ENCODE measurements around the gene C16orf96. TPM values are rescaled to one million over a fixed set of nuclear protein-coding genes. Genes with fewer than 3 reads are reported as not detected.
A peak's percentile ranks its signal among the peaks of the same experiment; 100 is the strongest.

The C16orf96 gene
- total RNA-seq, 1 donor from 2014 or later: 0.45 TPM

- DNase-seq (ENCODE audit: low spot score in 2 of 2, unreplicated experiment in 2 of 2): no peak
These were observed 46.0 kb upstream of the C16orf96 start for GRCh38 chr16:4510131-4510530.

DNA sequence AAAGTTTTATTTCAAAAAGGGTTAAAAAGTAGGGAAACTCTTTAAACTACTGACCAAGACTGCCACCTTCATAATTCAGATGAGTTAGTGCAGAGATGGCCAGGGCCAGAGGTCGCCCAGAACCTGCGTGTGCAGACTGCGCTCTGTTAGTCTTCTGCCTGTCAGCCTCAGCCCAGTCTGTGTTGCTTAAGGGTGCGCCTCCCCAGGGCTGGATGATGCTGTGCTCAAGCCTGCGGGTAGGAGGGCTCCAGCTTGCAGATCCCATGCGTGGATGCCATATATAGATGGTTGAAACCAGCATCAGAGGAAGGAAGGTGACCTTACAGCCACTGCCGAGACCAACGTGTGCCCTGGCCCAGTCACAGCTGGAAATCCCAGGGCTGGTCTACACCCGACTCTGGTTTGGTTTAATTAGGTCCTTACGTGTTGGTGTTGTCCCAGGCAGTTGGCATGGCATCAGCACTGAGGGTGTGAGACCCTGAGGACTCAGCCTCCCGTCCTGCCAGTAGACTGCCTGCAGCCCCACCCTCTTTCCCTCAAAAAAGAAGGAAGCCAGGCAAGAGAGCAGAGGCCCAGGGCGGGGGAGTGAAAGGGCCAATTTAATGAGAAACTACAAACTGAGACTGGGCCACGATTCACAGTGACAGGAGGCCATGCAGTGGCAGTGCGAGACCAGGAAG is 45.3 kb upstream of the C16orf96 start:
- no peak overlapping the region for H3K4me3 Mint-ChIP-seq
- H3K27ac Mint-ChIP-seq: no peak overlapping the region

More at GRCh38 chr16:4510131-4510530, 46.0 kb upstream of the C16orf96 start:
- H3K36me3 Mint-ChIP-seq: peaks cover 2% of the 10 kb centered on the region
- H3K27ac Mint-ChIP-seq: peak overlapping the region; percentile 28
- H3K27me3 Mint-ChIP-seq (ENCODE audit: low read depth): no peaks in the 10 kb centered on the region
- no peak for TF ChIP-seq CTCF (IDR thresholded peaks at IDR 0.05; ENCODE audit: unreplicated experiment)
- no peaks in the 10 kb centered on the region for H3K4me1 Mint-ChIP-seq
- H3K9me3 Mint-ChIP-seq: no peaks in the 10 kb centered on the region
- no peak overlapping the region for H3K4me3 Mint-ChIP-seq

GRCh38 chr16:4511441-4512082 is 44.6 kb upstream of the C16orf96 start:
- Mint-ChIP-seq H3K4me3 (no peak overlapping the region), H3K36me3 (peaks cover 2% of the 10 kb centered on the region), H3K4me1 (no peaks in the 10 kb centered on the region), H3K27me3 (ENCODE audit: low read depth) (no peaks in the 10 kb centered on the region), H3K9me3 (no peaks in the 10 kb centered on the region), H3K27ac (no peak overlapping the region)
- peak; percentile 51 for TF ChIP-seq CTCF (IDR thresholded peaks at IDR 0.05; ENCODE audit: unreplicated experiment)
- peak in 1 of 2 experiments; percentile 63 for DNase-seq (ENCODE audit: low spot score in 2 of 2, unreplicated experiment in 2 of 2)

More for the DNA sequence above, 45.3 kb upstream of the C16orf96 start:
- Mint-ChIP-seq H3K9me3 (no peaks in the 10 kb centered on the region), H3K36me3 (peaks cover 2% of the 10 kb centered on the region), H3K27me3 (ENCODE audit: low read depth) (no peaks in the 10 kb centered on the region), H3K4me1 (no peaks in the 10 kb centered on the region)
- no peak for TF ChIP-seq CTCF (IDR thresholded peaks at IDR 0.05; ENCODE audit: unreplicated experiment)
- no peak for DNase-seq (ENCODE audit: low spot score in 2 of 2, unreplicated experiment in 2 of 2)

DNA sequence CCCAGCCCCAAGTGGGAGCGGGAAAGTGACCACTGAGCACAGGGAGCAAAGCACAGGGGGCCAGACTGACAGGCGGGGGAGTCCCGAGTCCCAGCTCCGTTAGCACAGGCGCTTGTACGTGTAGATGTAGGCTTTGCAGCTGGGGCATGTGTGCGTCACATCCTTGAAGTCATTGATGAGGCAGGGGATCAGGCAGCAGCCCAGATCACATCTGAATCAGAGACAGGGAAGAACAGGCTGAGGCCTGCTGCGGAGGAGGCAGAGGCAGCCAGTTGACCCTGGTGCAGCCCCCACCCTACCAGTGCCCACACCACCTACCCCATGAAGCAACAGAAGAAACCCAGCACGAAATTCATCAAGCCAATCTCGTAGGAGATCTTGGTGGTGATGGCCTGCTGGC is 43.7 kb upstream of the C16orf96 start:
- H3K4me3 Mint-ChIP-seq: no peak overlapping the region
- TF ChIP-seq CTCF (IDR thresholded peaks at IDR 0.05; ENCODE audit: unreplicated experiment): no peak
- H3K9me3 Mint-ChIP-seq: no peaks in the 10 kb centered on the region
- H3K27ac Mint-ChIP-seq: no peak overlapping the region
- H3K4me1 Mint-ChIP-seq: no peaks in the 10 kb centered on the region
- peaks cover 2% of the 10 kb centered on the region for H3K36me3 Mint-ChIP-seq
- no peak for DNase-seq (ENCODE audit: low spot score in 2 of 2, unreplicated experiment in 2 of 2)
- no peaks in the 10 kb centered on the region for H3K27me3 Mint-ChIP-seq (ENCODE audit: low read depth)

GRCh38 chr16:4513086-4513860 is 42.9 kb upstream of the C16orf96 start:
- no peak for TF ChIP-seq CTCF (IDR thresholded peaks at IDR 0.05; ENCODE audit: unreplicated experiment)
- Mint-ChIP-seq H3K36me3 (peaks cover 2% of the 10 kb centered on the region), H3K27ac (no peak overlapping the region), H3K27me3 (ENCODE audit: low read depth) (no peaks in the 10 kb centered on the region), H3K4me3 (no peak overlapping the region), H3K4me1 (no peaks in the 10 kb centered on the region), H3K9me3 (no peaks in the 10 kb centered on the region)
- no peak for DNase-seq (ENCODE audit: low spot score in 2 of 2, unreplicated experiment in 2 of 2)
